Memory B cell (primary cell): ENCODE results near the gene NAA80.

ENCODE experiments used
- ATAC-seq: fragments of 150-1000 bp; cut with Tn5 transposase; 2 replicates; pipeline ENCODE4 v1.10.0; 2021; ENCODE audit warnings: low read depth, mild to moderate bottlenecking, moderate library complexity
- DNase-seq, 2 donors: peaks; one replicate each; pipeline ENCODE4 v3.0.0; 2022; ENCODE audit warnings: low spot score in 2 of 2
- H3K27ac Mint-ChIP-seq: one replicate; pipeline ENCODE4 v1.8.0; 2022; ENCODE audit warnings: mild to moderate bottlenecking, moderate library complexity, mixed read lengths
- H3K27me3 Mint-ChIP-seq: one replicate; pipeline ENCODE4 v1.8.0; 2022; ENCODE audit warnings: mixed read lengths
- H3K36me3 Mint-ChIP-seq: one replicate; pipeline ENCODE4 v1.8.0; 2022; ENCODE audit warnings: mild to moderate bottlenecking, mixed read lengths
- H3K4me1 Mint-ChIP-seq: one replicate; pipeline ENCODE4 v1.8.0; 2022; ENCODE audit warnings: mixed read lengths
- H3K4me3 Mint-ChIP-seq: one replicate; pipeline ENCODE4 v1.8.0; 2022; ENCODE audit warnings: mild to moderate bottlenecking, moderate library complexity, mixed read lengths
- H3K9me3 Mint-ChIP-seq: one replicate; pipeline ENCODE4 v1.8.0; 2022; ENCODE audit warnings: mixed read lengths

NAA80 gene

GRCh38 chr3:50337175-50337861 lies 38.1 kb upstream of the NAA80 start:
- DNase-seq (peak; percentile 81 to 90), ATAC-seq (peak; percentile 77)
- Mint-ChIP-seq H3K27ac (peak overlapping the region; percentile 99), H3K27me3 (no peaks in the 10 kb centered on the region), H3K36me3 (peaks cover 8% of the 10 kb centered on the region), H3K9me3 (no peaks in the 10 kb centered on the region), H3K4me1 (peaks cover 30% of the 10 kb centered on the region), H3K4me3 (peak overlapping the region; percentile 97)

GRCh38 chr3:50336452-50337174 lies 37.4 kb upstream of the NAA80 start:
- DNase-seq (no peak), ATAC-seq (peak; percentile 36)
- Mint-ChIP-seq H3K36me3 (peaks cover 8% of the 10 kb centered on the region), H3K4me1 (peaks cover 30% of the 10 kb centered on the region), H3K4me3 (peak overlapping the region; percentile 97), H3K9me3 (no peaks in the 10 kb centered on the region), H3K27me3 (no peaks in the 10 kb centered on the region), H3K27ac (peak overlapping the region; percentile 99)

GRCh38 chr3:50334339-50335075 lies 35.3 kb upstream of the NAA80 start:
- no peak for DNase-seq
- no peak overlapping the region for H3K27ac Mint-ChIP-seq
- no peaks in the 10 kb centered on the region for H3K9me3 Mint-ChIP-seq
- no peaks in the 10 kb centered on the region for H3K27me3 Mint-ChIP-seq
- peak overlapping the region; percentile 21 for H3K4me3 Mint-ChIP-seq
- no peak for ATAC-seq
- peaks cover 20% of the 10 kb centered on the region for H3K4me1 Mint-ChIP-seq
- peaks cover 17% of the 10 kb centered on the region for H3K36me3 Mint-ChIP-seq

- Mint-ChIP-seq H3K27me3 (no peaks in the 10 kb centered on the region), H3K36me3 (peaks cover 15% of the 10 kb centered on the region), H3K4me1 (peaks cover 16% of the 10 kb centered on the region), H3K4me3 (no peak overlapping the region), H3K27ac (peak overlapping the region; percentile 31), H3K9me3 (no peaks in the 10 kb centered on the region)
- DNase-seq (no peak), ATAC-seq (no peak)
Measured at GRCh38 chr3:50333744-50334328, 34.6 kb upstream of the NAA80 start.

GRCh38 chr3:50331364-50331907 lies 32.2 kb upstream of the NAA80 start:
- H3K9me3 Mint-ChIP-seq: no peaks in the 10 kb centered on the region
- H3K4me1 Mint-ChIP-seq: peaks cover 13% of the 10 kb centered on the region
- peaks cover 11% of the 10 kb centered on the region for H3K36me3 Mint-ChIP-seq
- ATAC-seq (no peak), DNase-seq (no peak)
- H3K27me3 Mint-ChIP-seq: no peaks in the 10 kb centered on the region
- H3K4me3 Mint-ChIP-seq: no peak overlapping the region
- no peak overlapping the region for H3K27ac Mint-ChIP-seq

- Mint-ChIP-seq H3K9me3 (no peaks in the 10 kb centered on the region), H3K4me1 (peaks cover 14% of the 10 kb centered on the region), H3K27me3 (no peaks in the 10 kb centered on the region), H3K4me3 (no peak overlapping the region), H3K27ac (no peak overlapping the region), H3K36me3 (peaks cover 11% of the 10 kb centered on the region)
- ATAC-seq: no peak
- no peak for DNase-seq
Measured at GRCh38 chr3:50330330-50330729, 31.1 kb upstream of the NAA80 start.

- DNase-seq (peak; percentile 89 to 92), ATAC-seq (peak; percentile 95)
- Mint-ChIP-seq H3K4me1 (peaks cover 14% of the 10 kb centered on the region), H3K9me3 (no peaks in the 10 kb centered on the region), H3K36me3 (peaks cover 9% of the 10 kb centered on the region), H3K27me3 (no peaks in the 10 kb centered on the region), H3K4me3 (peak within 1 kb of the TSS; percentile 85), H3K27ac (peak within 1 kb of the TSS; percentile 43)
Measured at GRCh38 chr3:50327943-50328691, 28.9 kb upstream of the NAA80 start, which contains the start of gene TUSC2. TUSC2 (minus strand) TSS chr3:50328223; CDS start chr3:50328099, 124 bp downstream.

- Mint-ChIP-seq H3K4me1 (peaks cover 16% of the 10 kb centered on the region), H3K36me3 (peaks cover 9% of the 10 kb centered on the region), H3K4me3 (peak overlapping the region; percentile 85), H3K27me3 (no peaks in the 10 kb centered on the region), H3K9me3 (no peaks in the 10 kb centered on the region), H3K27ac (no peak overlapping the region)
- DNase-seq (no peak), ATAC-seq (no peak)
Measured at GRCh38 chr3:50327129-50327528, 27.9 kb upstream of the NAA80 start.

- Mint-ChIP-seq H3K36me3 (peaks cover 5% of the 10 kb centered on the region), H3K4me3 (no peak overlapping the region), H3K9me3 (no peaks in the 10 kb centered on the region), H3K27me3 (no peaks in the 10 kb centered on the region), H3K27ac (no peak overlapping the region), H3K4me1 (peaks cover 16% of the 10 kb centered on the region)
- no peak for DNase-seq
- no peak for ATAC-seq
Measured at GRCh38 chr3:50326182-50326541, 27.0 kb upstream of the NAA80 start.

- Mint-ChIP-seq H3K27ac (no peak overlapping the region), H3K4me1 (peaks cover 17% of the 10 kb centered on the region), H3K9me3 (no peaks in the 10 kb centered on the region), H3K4me3 (no peak overlapping the region), H3K36me3 (peaks cover 3% of the 10 kb centered on the region), H3K27me3 (no peaks in the 10 kb centered on the region)
- DNase-seq: no peak
- no peak for ATAC-seq
Measured at GRCh38 chr3:50325497-50326181, 26.4 kb upstream of the NAA80 start.

GRCh38 chr3:50325113-50325480 lies 25.9 kb upstream of the NAA80 start:
- Mint-ChIP-seq H3K36me3 (no peaks in the 10 kb centered on the region), H3K27ac (no peak overlapping the region), H3K27me3 (no peaks in the 10 kb centered on the region), H3K4me1 (peaks cover 23% of the 10 kb centered on the region), H3K9me3 (no peaks in the 10 kb centered on the region), H3K4me3 (no peak overlapping the region)
- DNase-seq: no peak
- no peak for ATAC-seq

- Mint-ChIP-seq H3K27me3 (no peaks in the 10 kb centered on the region), H3K9me3 (no peaks in the 10 kb centered on the region), H3K27ac (no peak overlapping the region), H3K4me1 (peaks cover 25% of the 10 kb centered on the region), H3K36me3 (no peaks in the 10 kb centered on the region), H3K4me3 (no peak overlapping the region)
- ATAC-seq (peak; percentile 10), DNase-seq (no peak)
Measured at GRCh38 chr3:50324351-50325112, 25.3 kb upstream of the NAA80 start.
